Body of pancreas (tissue), 4 donors: ENCODE measurements around the gene CGNL1.

Source experiments
- CTCF ChIP-seq, 7 experiments: fragments of 450-650 bp in 4 of 7; fragments of 200-600 bp in 3 of 7; sonication (generic) in 3 of 7; IDR thresholded peaks; one replicate each; pipeline ENCODE4 v1.5.1; 2016 to 2019; ENCODE audit warnings: antibody characterized with exemption in 7 of 7
- POLR2A ChIP-seq, 3 donors: fragments of 450-650 bp; IDR thresholded peaks; one replicate each; pipeline ENCODE4 v1.6.1; 2016; ENCODE audit warnings: antibody characterized with exemption in 3 of 3, mild to moderate bottlenecking in 2 of 3

GRCh38 chr15:57518779-57519405, 142.6 kb downstream of the CGNL1 start:
- TF ChIP-seq POLR2A (IDR thresholded peaks at IDR 0.05) (no peak), CTCF (IDR thresholded peaks at IDR 0.05) (no peak)
